IPS-15b (cell line): Measurements from ENCODE around the gene TIMM22.
"Not testable (repeated sequence)": the region's sequence is repeated elsewhere in the genome, so short reads cannot be mapped to it uniquely, and the experiment has no call there.

ENCODE experiments used
- H3K27me3 ChIP-seq: one replicate; pipeline ENCODE4 v1.6.1; 2013; ENCODE audit warnings: low read length; ENCODE audit not compliant: control insufficient read depth, insufficient read depth
- H3K36me3 ChIP-seq: one replicate; pipeline ENCODE4 v1.6.1; 2013; ENCODE audit warnings: low read length; ENCODE audit not compliant: control insufficient read depth, insufficient read depth
- H3K4me1 ChIP-seq: one replicate; pipeline ENCODE4 v1.6.1; 2013; ENCODE audit warnings: mild to moderate bottlenecking, low read length; ENCODE audit not compliant: control insufficient read depth, insufficient read depth
- H3K4me3 ChIP-seq: one replicate; pipeline ENCODE4 v1.5.1; 2013; ENCODE audit warnings: low read depth, low read length
- H3K9ac ChIP-seq: one replicate; pipeline ENCODE4 v1.6.1; 2013; ENCODE audit warnings: low read depth, mild to moderate bottlenecking, low read length
- H3K9me3 ChIP-seq: one replicate; pipeline ENCODE4 v1.6.1; 2013; ENCODE audit warnings: mild to moderate bottlenecking, low read length; ENCODE audit not compliant: control insufficient read depth, insufficient read depth

Gene TIMM22

DNA sequence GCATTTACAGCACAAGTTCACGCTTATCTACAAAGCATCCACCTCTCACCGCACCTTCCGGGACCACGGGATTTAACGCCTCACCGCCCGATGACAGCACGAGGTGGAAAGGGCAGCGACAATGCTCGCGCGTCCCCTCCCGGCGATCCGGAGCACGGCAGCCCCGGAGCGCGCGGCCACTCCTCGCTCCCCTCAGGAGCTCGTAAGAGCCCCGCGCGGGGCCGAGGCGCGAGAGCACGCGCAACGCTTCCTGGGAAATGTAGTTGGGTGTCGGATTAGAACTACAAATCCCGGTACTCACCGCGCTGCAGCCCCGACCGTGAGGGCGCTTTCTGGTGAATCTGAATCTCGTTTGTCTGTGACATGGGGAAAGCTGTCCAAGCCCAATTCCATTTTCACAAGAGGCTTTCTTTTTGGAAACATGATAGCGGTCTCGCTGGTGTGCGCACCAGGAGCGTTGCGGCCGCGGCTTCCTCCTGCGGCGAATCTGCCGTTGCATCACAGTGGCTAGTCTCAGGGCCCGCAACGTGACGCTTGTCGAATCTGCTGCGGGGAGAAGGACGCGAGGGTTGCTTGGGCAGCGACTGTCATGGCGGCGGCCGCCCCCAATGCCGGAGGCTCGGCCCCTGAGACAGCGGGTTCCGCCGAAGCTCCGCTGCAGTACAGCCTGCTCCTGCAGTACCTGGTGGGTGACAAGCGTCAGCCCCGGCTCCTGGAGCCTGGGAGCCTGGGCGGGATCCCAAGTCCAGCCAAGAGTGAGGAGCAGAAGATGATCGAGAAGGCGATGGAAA, at the start of gene TIMM22:
TSS of gene TIMM22 (plus strand) at position 576 of the 791 bp plus-strand sequence. CDS start at position 590, 14 bp downstream.
- no peaks in the 10 kb centered on the region for H3K9me3 ChIP-seq
- H3K27me3 ChIP-seq = no peaks in the 10 kb centered on the region
- H3K4me3 ChIP-seq = peak within 1 kb of the TSS; percentile 100
- H3K9ac ChIP-seq = peak within 1 kb of the TSS; percentile 99
- peaks cover 2% of the 10 kb centered on the region for H3K4me1 ChIP-seq
- peaks cover 13% of the 10 kb centered on the region for H3K36me3 ChIP-seq

DNA sequence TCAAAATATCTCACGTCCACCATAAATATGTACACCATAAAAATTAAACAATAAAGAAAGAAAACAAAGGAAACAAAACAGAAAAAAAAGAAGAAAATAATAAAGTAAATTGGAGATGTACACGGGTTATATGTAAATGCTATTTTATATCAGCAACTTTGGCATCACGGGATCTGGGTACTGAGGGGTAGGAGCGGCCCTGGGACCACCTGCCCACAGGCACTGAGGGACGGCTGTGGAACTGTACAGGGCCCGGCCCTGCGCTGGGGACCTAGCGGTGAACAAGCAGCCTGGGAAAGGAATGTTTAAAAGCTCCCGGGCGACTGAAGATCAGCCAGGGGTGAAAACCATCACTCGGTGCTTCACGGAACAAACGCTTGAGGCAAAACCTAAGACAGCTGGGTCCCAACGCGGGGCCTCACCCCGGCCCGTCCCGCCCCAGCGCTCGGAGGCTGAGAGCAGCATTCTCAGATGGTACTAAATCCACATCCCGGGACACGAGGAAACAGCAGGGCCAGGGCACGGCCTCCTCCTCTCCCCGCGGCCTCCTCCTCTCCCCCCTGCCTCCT, 48.6 kb upstream of the TIMM22 start:
- Histone ChIP-seq H3K36me3 (peaks cover 4% of the 10 kb centered on the region), H3K27me3 (no peaks in the 10 kb centered on the region), H3K4me1 (peaks cover 10% of the 10 kb centered on the region), H3K4me3 (no peak overlapping the region), H3K9ac (no peak overlapping the region), H3K9me3 (no peaks in the 10 kb centered on the region)

DNA sequence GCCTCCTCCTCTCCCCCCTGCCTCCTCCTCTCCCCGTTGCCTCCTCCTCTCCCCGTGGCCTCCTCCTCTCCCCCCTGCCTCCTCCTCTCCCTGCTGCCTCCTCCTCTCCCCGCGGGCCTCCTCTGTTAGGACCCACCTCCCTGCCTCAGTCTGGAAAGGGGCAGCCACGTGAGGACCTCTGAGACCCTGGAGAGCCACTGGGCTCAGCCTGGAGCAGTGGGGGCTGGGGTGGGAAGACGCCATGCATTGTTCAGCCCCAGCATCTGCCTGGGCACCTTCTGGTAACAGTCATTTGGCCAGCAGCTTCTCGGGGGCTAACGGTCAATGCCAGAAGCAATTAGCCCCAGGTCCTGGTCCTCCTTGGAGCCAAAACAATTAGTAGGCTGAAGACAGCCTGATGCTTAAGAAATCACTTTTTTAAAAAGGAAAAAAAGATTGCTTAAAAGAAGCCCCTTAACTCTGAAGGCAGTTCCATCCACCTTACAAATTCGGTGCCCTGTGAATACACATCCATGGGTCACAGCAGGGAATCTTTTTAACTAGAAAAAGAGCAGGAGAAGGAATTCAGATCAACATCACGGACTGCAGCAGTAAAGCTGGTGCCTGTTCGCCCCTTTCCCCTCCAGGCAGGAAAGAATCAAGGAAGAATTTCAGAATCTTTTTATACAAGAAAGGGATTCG, 47.2 kb upstream of the TIMM22 start:
- H3K9ac ChIP-seq = peak overlapping the region; percentile 37
- no peaks in the 10 kb centered on the region for H3K9me3 ChIP-seq
- no peaks in the 10 kb centered on the region for H3K27me3 ChIP-seq
- H3K36me3 ChIP-seq = peaks cover 4% of the 10 kb centered on the region
- H3K4me3 ChIP-seq = no peak overlapping the region
- peaks cover 10% of the 10 kb centered on the region for H3K4me1 ChIP-seq

DNA sequence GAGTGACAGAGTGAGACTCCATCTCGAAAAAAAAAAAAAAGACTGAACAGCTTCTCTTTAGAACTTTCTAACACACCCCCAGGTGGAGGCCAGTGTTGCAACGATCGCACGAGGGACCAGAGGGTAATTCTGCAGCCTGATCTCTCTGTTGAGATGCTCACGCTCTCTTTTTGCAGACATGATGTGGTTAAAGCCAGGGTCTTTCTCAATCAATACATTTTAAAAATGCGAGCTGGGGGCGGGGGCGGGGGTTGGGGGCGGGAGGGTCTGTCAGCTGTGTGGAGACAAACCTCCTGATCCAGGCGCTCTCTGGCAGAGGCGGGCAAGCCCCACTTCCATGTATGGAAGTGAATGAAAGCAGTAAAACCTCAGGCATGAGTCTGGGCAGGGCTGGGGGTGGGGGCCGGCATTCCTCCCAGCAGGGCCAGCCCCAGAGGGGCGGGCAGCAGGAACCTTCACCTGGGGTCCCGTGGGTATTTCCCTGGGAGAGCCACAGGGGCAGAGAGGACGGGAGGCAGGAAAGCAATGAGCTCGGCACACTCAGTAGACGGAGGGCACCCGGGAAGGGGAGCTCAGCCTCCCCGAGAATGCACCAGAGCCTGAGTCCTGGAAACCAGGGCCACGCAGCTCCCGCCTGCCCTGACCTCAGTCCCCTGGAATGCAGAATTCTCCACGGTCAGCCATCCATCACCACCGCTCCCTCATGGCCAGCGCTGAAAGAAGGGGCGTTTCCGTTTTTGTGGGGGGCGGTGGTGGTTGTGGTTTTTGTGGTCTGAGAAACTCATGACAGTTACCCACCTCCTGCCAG, 45.4 kb upstream of the TIMM22 start:
- H3K36me3 ChIP-seq = peaks cover 4% of the 10 kb centered on the region
- H3K4me3 ChIP-seq = peak overlapping the region; percentile 19
- H3K9me3 ChIP-seq = no peaks in the 10 kb centered on the region
- H3K27me3 ChIP-seq = no peaks in the 10 kb centered on the region
- H3K4me1 ChIP-seq = peaks cover 10% of the 10 kb centered on the region
- no peak overlapping the region for H3K9ac ChIP-seq

DNA sequence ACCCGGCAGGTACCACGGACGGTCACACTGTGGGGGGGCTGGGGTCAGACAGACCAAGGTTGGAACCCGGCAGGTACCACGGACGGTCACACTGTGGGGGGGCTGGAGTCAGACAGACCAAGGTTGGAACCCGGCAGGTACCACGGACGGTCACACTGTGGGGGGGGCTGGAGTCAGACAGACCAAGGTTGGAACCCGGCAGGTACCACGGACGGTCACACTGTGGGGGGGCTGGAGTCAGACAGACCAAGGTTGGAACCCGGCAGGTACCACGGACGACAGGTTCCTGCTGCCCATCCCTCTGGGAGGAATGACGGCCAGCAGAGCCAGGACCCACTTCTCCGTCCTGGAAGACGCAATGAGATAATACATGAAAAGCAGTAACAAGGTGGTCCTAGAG, 44.3 kb upstream of the TIMM22 start:
- H3K4me1 ChIP-seq, H3K4me3 ChIP-seq, H3K36me3 ChIP-seq, H3K27me3 ChIP-seq, H3K9ac ChIP-seq, H3K9me3 ChIP-seq: not testable (repeated sequence)

DNA sequence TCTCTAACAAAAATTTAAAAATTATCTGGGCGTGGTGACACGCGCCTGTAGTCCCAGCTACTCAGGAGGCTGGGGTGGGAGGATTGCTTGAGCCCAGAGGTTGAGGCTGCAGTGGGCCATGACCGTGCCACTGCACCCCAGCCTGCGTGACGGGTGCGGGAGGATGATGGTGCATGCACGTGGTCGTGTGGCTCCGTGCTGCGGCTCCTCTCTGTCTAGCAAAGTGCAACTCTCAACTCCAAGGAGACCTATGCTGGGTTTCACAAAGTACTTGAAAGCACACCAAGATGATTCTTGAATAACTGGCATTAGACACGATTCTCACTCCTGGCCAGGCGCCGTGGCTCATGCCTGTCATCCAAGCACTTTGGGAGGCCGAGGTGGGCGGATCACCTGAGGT, 43.2 kb upstream of the TIMM22 start:
- H3K9ac ChIP-seq = no peak overlapping the region
- no peaks in the 10 kb centered on the region for H3K36me3 ChIP-seq
- no peaks in the 10 kb centered on the region for H3K27me3 ChIP-seq
- H3K9me3 ChIP-seq = no peaks in the 10 kb centered on the region
- H3K4me1 ChIP-seq = peaks cover 10% of the 10 kb centered on the region
- H3K4me3 ChIP-seq = no peak overlapping the region

DNA sequence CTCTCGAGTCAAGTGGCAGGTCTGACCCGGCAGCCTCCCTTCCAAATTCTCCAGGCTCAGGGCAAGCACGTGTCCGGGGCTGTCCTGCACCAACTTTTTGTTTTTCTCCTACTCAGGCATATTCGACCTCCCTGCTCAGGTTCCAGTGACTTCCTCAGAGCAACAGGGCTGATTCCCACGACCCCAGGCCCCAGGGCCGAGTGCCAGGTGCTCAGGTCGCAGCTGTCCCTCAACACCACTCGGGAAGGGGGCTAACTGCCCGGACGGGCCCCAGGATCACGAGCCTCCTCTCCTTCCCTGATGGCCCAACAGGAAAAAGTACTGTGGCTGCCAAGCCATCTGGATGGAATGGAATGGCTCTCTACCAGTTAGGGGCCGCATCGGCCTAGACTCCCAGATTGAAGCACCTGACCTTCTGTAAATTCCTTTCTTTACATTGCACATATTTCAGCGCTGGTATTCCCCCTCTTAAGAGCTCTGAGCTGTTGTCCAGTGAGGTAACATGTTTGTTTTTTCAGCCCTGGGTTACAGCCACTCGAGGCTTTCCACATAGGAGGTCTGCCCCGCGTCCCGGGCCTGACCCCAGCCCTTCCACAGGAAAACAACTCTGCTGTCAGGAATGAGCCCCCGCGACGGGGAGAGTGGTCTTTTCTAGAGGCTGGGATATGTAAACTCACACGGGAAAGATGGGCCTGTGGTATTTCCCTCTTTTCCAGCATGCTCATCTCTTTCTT, 42.3 kb upstream of the TIMM22 start:
- no peaks in the 10 kb centered on the region for H3K27me3 ChIP-seq
- H3K4me1 ChIP-seq = peaks cover 10% of the 10 kb centered on the region
- no peaks in the 10 kb centered on the region for H3K9me3 ChIP-seq
- no peak overlapping the region for H3K4me3 ChIP-seq
- no peak overlapping the region for H3K9ac ChIP-seq
- no peaks in the 10 kb centered on the region for H3K36me3 ChIP-seq

DNA sequence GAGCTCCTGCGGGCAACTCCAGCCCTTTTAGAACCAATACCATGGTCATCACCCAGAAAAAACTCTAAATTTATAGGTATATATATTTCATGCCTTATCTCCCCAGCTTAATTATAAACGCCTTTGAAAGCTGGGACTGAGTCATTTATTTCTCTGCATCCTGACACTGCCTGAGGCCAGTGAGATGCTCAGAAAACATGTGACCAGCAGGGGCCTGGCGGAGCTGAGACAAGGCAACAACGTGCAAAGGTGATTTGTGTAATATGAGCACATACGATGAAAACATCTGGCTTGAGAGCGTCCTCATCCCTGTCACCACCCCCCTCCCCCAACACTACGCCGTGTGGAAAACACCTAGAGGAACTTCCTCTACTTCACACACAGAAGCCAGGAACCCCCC, 40.0 kb upstream of the TIMM22 start:
- Histone ChIP-seq H3K4me1 (no peaks in the 10 kb centered on the region), H3K27me3 (no peaks in the 10 kb centered on the region), H3K36me3 (no peaks in the 10 kb centered on the region), H3K4me3 (no peak overlapping the region), H3K9ac (no peak overlapping the region), H3K9me3 (no peaks in the 10 kb centered on the region)

DNA sequence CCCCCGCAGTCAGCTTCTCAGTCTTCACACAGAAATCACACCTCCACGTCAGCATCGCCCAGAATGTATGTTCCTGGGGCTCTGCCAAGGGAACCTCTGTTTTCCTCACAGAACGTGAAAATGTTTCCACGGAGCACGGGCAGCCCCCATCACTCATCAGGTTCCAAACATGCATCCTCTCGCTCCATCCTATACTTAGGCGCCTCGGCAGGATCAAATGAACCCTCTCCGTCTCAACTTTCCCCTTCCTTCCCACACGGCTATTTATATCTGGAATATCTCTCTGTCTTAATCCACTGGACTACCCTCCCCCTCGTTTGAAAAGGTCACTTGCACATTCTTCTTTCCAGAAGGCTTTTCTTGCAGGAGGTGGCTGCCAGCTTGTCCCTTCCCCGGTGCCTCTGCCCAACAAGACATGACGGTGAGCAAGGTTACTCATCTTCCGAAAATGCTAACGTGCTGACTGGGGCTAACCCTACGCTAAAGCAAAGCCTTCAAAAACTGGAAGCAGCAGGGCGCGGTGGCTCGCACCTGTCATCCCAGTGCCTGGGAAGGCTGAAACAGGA, 39.0 kb upstream of the TIMM22 start:
- Histone ChIP-seq H3K9me3 (no peaks in the 10 kb centered on the region), H3K4me3 (no peak overlapping the region), H3K27me3 (no peaks in the 10 kb centered on the region), H3K4me1 (peaks cover 2% of the 10 kb centered on the region), H3K9ac (no peak overlapping the region), H3K36me3 (no peaks in the 10 kb centered on the region)

DNA sequence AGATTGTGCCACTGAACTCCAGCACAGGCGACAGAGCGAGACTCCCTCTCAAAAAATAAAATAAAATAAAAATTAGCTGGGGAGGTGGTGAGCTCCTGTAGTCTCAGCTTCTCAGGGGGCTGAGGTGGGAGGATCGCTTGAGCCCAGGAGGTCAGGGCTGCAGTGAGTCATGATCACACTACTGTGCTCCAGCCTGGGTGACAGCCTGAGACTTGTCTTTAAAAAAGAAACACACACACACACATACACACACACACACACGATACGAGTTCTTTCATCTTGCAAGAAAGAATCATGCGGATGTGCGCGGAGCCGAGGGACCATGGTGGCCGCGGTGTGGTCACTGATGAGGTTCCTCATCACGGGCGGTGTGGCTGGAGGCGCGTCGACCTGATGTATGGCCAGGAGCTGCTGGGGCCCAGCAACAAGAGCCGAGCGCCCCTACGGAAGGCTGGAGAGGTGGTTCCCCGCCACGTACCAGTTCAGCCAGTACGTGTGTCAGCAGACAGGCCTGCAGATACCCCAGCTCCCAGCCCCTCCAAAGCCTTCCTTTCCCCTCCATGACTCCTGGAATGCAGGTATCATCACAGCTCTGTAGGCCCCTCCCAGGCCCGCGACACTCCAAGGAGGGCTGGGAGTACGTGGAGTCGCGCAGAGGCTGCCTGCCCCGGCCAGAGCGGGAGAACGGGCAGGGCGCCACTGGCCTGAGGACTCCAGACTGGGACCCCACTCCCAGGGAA, 38.0 kb upstream of the TIMM22 start:
- Histone ChIP-seq H3K27me3 (no peaks in the 10 kb centered on the region), H3K36me3 (no peaks in the 10 kb centered on the region), H3K9me3 (no peaks in the 10 kb centered on the region), H3K9ac (no peak overlapping the region), H3K4me3 (no peak overlapping the region), H3K4me1 (peaks cover 6% of the 10 kb centered on the region)
